K562 (cell line): ENCODE measurements around the gene TRIP12.

Experiments used
- CBFB ChIP-seq: sonication (generic); formaldehyde crosslinking; IDR thresholded peaks from 2 replicates; pipeline ENCODE4 v1.4.0; 2020; ENCODE audit warnings: mild to moderate bottlenecking, missing genetic modification reagents
- CTCF ChIP-seq, 3 experiments: IDR thresholded peaks in 2 of 3; conservative IDR thresholded peaks in 1 of 3; 2 replicates each; pipeline ENCODE4 v1.5.1; 2011 to 2012; ENCODE audit warnings: low read length in 3 of 3, mild to moderate bottlenecking in 3 of 3, control low read depth in 2 of 3, improper control_type of control experiment in 1 of 3, inconsistent platforms in 1 of 3, low read depth in 1 of 3, mixed read lengths in 1 of 3, moderate library complexity in 1 of 3; ENCODE audit not compliant: insufficient read depth in 2 of 3
- DPF2 ChIP-seq: fragments of 450-650 bp; IDR thresholded peaks from 2 replicates; pipeline ENCODE4 v1.6.1; 2016
- HMG20B ChIP-seq: fragments of 250-450 bp; sonication (Bioruptor Pico); IDR thresholded peaks from 2 replicates; pipeline ENCODE4 v1.5.0; 2021; ENCODE audit warnings: mild to moderate bottlenecking
- NFYB ChIP-seq: IDR thresholded peaks from 2 replicates; pipeline ENCODE4 v1.6.1; 2011; ENCODE audit warnings: mild to moderate bottlenecking, moderate library complexity; ENCODE audit not compliant: insufficient read length; ENCODE audit errors: extremely low read depth
- NUFIP1 ChIP-seq: fragments of 450-650 bp; IDR thresholded peaks from 2 replicates; pipeline ENCODE4 v1.6.1; 2018; ENCODE audit not compliant: partially characterized antibody
- SLC30A9 ChIP-seq: fragments of 250-450 bp; sonication (Bioruptor Pico); IDR thresholded peaks from 2 replicates; pipeline ENCODE4 v1.8.0; 2022; ENCODE audit warnings: mild to moderate bottlenecking, moderate library complexity
- ZBTB34 ChIP-seq: fragments of 250-450 bp; sonication (Bioruptor Pico); IDR thresholded peaks from 2 replicates; pipeline ENCODE4 v1.8.0; 2021; ENCODE audit warnings: mild to moderate bottlenecking, moderate library complexity

DNA sequence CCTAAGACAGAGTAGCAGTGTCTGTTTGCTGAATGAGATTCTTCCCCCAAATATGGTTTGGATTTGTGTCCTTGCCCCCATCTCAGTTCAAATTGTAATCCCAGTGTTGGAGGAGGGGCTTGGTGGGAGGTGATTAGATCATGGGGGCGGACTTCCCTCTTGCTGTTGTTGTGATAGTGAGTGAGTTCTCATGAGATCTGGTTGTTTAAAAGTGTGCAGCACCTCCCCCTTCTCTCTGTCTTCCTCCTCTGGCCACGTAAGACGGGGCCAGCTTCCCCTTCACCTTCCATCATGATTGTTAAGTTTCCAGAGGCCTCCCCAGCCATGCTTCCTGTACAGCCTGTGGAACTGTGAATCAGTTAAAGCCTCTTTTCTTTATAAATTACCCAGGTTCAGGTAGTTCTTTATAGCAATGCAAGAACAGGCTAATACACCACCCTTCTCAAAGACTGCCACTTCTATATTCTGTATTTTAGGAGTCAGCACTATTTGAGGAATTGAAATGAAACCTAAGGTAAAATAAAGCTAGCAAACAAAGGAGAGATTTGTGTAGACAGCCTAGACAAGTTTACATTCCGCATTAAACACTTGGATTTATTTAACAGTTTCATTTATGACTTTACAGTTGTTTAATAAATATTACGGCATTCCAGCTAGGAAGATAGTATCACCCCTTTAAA is 22.1 kb upstream of the TRIP12 start:
- TF ChIP-seq HMG20B (CRISPR knock-in tag) (no peak), DPF2 (peak; percentile 24; the same call in 1 of the 2 replicates), ZBTB34 (CRISPR knock-in tag) (no peak), NFYB (no peak), CBFB (no peak), CTCF (IDR thresholded peaks at IDR 0.05 in 2 of 3, conservative IDR thresholded peaks at IDR 0.05 in 1 of 3; ENCODE audit: insufficient read depth in 2 of 3, low read depth in 1 of 3, low read length in 3 of 3) (no peak), NUFIP1 (no peak), SLC30A9 (CRISPR knock-in tag) (no peak)
